DMS79 (cell line): Measurements from ENCODE around the gene GAB2.

ENCODE experiments used
- DNase-seq: peaks from one replicate; lab custom pipeline; 2025; lab: John Stamatoyannopoulos, UW

The GAB2 gene

GRCh38 chr11:78341841-78342240, 75.8 kb downstream of the GAB2 start:
- DNase-seq, result no peak

GRCh38 chr11:78340530-78340929, 77.1 kb downstream of the GAB2 start:
- no peak for DNase-seq

- DNase-seq, result no peak
These were observed 77.7 kb downstream of the GAB2 start for GRCh38 chr11:78339945-78340344.

- no peak for DNase-seq
These were observed 78.1 kb downstream of the GAB2 start for GRCh38 chr11:78339483-78339882.

- DNase-seq, result no peak
These were observed 78.9 kb downstream of the GAB2 start for GRCh38 chr11:78338702-78339101.

- DNase-seq, result no peak
These were observed 79.5 kb downstream of the GAB2 start for GRCh38 chr11:78338138-78338537.

GRCh38 chr11:78337554-78337924, 80.1 kb downstream of the GAB2 start:
- DNase-seq, result no peak

- DNase-seq, result no peak
These were observed 80.6 kb downstream of the GAB2 start for GRCh38 chr11:78336877-78337553.

- no peak for DNase-seq
These were observed 83.5 kb downstream of the GAB2 start for GRCh38 chr11:78334109-78334508.

GRCh38 chr11:78332872-78333271, 84.7 kb downstream of the GAB2 start:
- no peak for DNase-seq

- DNase-seq, result no peak
These were observed 85.3 kb downstream of the GAB2 start for GRCh38 chr11:78332174-78332866.

- no peak for DNase-seq
These were observed 85.9 kb downstream of the GAB2 start for GRCh38 chr11:78331711-78332110.

- no peak for DNase-seq
These were observed 87.3 kb downstream of the GAB2 start for GRCh38 chr11:78330361-78330760.

GRCh38 chr11:78327945-78328344, 89.7 kb downstream of the GAB2 start:
- no peak for DNase-seq

GRCh38 chr11:78325274-78325781, 92.3 kb downstream of the GAB2 start:
- no peak for DNase-seq

GRCh38 chr11:78323363-78323762, 94.3 kb downstream of the GAB2 start:
- no peak for DNase-seq

GRCh38 chr11:78319453-78319955, 98.1 kb downstream of the GAB2 start:
- peak; percentile 66 for DNase-seq

- DNase-seq, result no peak
These were observed 99.1 kb downstream of the GAB2 start for GRCh38 chr11:78318321-78319114.

GRCh38 chr11:78315724-78316123, 101.9 kb downstream of the GAB2 start:
- DNase-seq, result no peak

- DNase-seq, result no peak
These were observed 102.9 kb downstream of the GAB2 start for GRCh38 chr11:78314762-78315161.

- DNase-seq, result no peak
These were observed 103.7 kb downstream of the GAB2 start for GRCh38 chr11:78313898-78314297.

GRCh38 chr11:78313181-78313795, 104.3 kb downstream of the GAB2 start:
- no peak for DNase-seq
